Stimulated activated CD4-positive, alpha-beta T cell treated with anti-CD3 and anti-CD28 coated beads, Interleukin-12 subunit alpha, Interleukin-12 subunit beta, amount 100 ng/mL, for 24 hours (primary cell): Measurements from ENCODE around the gene PPP1R3A.

ENCODE experiments used
- DNase-seq, 2 experiments: peaks; one replicate each; pipeline ENCODE4 v3.0.0-alpha.2; 2020; ENCODE audit warnings: low read depth in 2 of 2

PPP1R3A gene

DNA sequence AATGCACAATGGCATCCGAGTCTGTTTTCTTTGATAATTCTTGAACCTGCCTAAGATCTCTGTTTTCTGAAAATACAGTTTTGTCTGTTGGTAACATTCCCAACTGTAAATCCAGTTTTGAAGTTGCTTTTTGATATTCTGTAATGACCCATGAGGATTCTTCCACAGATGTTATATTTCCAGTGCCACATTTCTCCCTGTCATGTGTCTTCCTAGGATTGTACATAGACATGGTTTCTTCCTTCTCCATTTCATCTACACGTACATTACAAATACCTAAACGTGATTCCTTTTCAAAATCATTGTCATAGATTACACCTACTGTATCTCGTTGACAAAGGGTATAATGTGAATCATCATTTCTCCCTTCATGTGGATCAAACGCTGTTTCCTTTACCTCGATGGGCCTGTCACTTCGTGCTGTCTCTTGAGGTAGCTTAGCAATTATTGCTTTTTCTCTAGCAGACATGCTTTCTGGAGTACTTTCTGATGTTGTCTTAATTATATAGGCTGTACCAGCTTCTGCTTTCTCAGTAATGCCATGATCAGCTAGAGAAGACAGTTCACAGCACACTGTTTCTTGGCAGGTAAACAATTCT, 40.3 kb downstream of the PPP1R3A start:
- DNase-seq = no peak

DNA sequence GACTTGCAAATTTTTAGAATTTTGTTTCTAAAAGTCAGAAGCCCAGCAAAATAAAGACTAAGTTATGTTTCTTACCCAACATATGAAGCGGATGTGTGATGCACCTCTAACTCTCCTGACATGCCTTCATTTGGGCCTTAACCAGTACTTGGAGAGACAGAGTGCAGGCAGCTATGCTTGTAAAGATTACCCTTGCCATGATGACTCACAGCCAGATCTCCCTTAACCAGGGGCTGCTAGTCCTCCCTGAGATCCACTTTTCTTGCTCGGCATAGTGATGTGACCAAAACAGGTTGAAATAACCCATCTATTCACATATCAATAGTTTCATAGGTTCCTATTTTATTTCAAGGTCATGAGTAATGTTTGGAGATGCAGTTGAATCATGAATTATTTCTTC, 43.6 kb downstream of the PPP1R3A start:
- DNase-seq = no peak

DNA sequence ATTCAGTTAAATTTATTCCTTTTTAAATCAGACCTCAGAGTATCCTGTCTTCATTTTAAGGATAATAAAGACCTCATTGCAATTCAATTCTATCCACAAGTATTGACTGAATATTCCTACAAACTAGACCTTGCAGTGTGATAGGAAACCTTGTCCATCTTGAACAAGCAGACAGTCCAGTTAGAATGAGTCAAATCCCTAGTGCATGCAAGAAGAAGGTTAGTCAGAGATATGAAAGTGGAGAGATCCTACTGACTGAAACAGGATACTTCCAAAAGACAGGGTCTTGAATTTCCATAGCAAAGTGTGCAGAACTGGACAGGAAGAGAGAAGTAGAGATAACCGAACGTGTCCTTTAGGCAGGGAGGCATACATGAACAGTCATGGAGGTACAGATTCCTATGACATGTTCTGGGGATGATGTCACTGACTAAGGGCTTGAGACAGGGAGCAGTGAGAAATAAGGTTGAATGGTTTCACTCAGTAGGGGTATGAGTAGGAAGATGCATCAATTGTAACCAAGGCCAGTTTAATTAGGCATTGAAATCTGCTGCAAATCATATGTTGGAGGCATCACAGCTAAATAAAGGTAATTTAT, 45.2 kb downstream of the PPP1R3A start:
- no peak for DNase-seq

DNA sequence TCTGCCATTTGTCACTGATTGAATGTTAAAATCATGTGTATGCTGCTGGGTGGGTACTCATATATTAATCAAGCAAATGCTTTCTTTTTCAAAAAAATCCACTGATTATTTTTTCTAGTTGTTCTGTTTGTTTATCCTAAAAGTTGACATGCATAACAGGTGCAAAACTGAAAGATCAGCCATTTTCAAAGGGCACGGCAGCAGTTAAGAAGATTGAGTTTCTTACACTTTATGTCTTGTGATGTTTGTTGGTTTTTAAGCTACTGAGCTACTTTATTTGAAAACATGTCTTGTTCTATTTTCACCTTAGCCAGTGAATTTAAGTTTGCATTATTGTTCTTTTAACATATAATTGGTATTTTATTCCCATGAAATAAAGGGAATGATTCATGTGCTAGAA, 45.8 kb downstream of the PPP1R3A start:
- no peak for DNase-seq

DNA sequence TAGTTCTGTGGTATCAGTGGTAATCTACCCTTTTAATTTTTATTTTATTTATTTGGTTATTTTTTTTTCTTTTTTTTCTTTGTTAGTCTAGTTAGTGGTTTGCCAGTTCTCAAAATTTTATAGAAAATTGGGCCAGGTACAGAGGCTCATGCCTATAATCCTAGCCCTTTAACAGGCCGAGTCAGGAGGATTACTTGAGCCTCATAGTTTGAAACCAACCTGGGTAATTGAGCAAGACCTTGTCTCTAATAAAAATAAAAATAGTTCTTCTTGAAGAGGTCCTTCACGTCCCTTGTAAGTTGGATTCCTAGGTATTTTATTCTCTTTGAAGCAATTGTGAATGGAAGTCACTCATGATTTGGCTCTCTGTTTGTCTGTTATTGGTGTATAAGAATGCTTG, 51.5 kb downstream of the PPP1R3A start:
- no peak for DNase-seq

DNA sequence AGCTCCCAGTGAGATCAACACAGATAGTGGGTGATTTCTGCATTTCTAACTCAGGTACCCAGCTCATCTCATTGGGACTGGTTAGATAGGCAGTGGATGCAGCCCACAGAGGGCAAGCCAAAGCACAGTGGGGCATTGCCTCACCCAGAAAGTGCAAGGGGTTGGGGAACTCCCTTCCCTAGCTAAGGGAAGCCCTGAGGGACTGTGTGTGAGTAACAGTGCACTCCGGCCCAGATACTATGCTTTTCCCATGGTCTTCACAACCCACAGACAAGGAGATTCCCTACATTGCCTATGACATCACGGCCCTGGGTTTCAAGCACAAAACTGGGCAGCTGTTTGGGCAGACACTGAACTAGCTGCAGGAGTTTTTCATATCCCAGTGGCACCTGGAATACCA, 62.8 kb downstream of the PPP1R3A start:
- no peak for DNase-seq

DNA sequence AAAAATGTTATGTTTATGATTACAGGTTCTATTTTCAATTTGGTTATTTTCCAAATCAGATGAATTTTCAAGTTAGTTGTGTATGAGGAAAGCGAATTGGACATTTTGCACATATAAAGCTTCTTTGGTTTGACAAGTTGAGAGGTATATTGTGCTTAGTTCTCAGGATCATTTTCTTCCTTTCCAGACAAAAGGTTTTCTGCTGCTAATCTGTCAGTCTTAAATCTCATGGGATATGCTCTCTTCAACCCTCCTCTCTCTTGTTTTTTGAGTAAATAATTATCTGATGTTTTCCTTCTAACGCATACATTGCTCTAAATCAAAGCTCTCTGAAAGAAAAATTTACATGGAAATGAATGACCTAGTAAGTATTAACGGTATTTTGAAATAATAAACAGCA, 77.9 kb downstream of the PPP1R3A start:
- DNase-seq = no peak

DNA sequence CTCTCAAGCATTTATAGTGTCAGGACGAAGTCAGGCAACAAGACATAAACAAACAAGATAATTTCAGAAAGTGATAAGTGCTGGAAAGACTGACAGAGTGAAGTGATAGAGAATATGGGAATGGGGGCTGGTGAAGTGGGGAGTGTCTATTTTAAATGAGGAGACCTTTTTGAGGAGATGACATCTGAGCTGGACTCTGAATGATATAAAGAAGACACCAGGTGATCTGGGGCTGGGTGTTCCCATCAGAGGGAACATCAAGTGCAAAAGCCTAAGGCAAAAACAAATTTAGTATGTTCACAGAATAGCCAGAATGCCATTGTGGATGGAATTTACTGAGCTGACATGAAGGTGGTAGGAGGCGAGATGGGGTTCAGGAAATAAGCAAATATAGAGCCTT, 83.4 kb downstream of the PPP1R3A start:
- DNase-seq = no peak

DNA sequence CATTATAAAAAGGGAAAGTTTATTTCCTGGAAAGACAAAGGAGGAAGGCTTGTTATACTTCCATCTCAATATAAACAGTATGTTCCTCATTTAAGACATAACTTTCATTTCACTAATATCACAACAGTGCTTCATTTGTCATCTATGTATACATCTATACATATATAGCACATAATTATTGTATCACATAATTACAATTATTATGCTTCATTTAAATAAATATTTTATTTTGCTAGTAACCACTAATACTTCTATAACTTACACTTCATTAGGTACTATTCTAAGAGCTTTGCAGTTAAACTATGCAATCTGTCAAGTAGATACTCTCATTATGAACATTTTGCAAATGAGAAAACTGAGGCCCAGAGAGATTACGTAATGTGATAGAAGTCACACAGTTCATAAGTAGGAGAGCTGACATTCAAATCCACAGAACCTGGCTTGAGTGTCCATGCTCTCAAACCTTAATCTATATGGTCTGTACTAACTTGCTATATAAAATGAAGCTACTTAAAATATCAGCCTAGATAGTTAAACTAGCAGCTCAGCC, 86.5 kb downstream of the PPP1R3A start:
- no peak for DNase-seq

DNA sequence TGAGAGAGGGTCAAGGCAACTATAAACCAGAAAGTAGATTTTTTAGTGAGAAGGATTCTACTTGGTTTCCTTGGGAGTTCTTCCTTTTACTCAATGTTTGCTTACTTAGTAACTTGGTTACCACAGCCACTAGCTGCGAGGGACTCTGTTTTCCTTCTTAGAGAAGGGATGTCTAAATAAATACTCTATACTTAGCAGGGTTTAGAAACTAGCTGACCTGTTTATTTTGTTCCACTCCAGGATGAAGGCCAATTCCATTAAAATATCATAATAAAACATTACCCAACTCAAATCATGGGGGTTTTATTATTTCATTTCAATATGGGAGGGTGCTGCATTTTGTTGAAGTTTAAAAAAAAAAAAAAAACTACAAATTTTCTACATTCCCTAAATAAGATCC, 87.3 kb downstream of the PPP1R3A start:
- DNase-seq = no peak

DNA sequence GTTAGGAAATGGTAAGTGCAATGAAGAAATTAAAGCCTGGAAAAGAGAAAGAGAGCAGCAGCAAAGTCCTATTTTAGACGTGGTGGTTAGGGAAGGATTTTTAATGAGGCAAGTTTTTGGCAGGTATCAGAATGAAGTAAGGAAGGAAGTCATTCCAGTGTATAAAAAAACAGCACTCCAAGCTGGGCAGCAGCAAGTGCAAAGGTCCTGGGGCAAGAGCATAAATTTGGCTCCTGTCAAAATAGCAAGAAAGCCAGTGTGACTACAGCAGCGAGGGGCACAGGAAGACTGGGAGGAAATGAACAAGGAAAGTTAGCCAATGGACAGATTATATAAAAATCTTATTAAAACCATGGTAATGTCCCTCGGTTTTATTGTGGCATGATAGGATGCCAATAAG, 90.2 kb downstream of the PPP1R3A start:
- no peak for DNase-seq
